ENCODE measurements around the gene FOCAD. TPM values are rescaled to one million over a fixed set of nuclear protein-coding genes. Genes with fewer than 3 reads are reported as not detected.
A peak's percentile ranks its signal among the peaks of the same experiment; 100 is the strongest.

The FOCAD gene
- total RNA-seq, 6 experiments from 2014 or later, result 31.8 to 46.7 (median 39.2) TPM

DNA sequence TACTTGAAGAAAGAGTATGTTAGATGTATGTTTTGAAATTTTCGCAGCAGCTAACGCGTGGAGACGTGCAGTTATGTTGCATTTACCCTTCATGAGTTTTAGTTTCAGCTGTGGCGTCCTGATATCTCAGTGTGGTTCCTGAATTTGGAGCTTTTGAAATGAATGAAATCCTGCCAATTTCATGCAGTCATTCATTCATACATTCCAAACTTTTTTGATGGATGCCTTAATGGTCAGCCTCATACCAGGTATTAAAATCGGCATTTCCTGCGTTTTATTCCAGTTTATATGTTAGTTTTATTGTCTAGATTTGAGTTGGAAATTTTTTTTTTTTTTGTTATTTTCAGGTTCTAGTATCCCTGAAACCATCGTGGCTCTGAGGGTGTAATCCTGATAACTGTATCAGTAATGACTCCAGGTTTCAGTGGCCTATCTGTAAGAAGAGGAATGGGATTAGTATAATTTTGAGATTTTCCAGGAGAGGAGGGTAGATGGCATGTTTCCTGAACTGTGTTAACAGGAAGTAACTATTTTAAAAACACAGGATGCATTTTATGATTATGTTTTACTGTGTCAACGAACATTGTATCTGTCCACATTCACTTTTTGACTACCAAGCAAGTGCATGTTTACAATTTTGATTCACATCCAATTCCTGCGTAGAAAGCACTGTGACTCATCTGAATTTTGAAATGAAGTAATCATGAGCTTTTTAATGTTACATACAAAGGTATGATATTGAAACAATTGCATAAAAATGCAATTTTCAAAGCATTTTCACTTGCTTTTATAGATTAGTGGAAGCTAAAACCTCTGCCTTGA, 1.0 kb downstream of the FOCAD start:
- Mint-ChIP-seq H3K36me3 (ENCODE audit: low read depth) (no peaks in the 10 kb centered on the region), H3K27me3 (ENCODE audit: insufficient read depth) (0 out of 2 replicates have a peak, but pooled peaks cover 2% of the 10 kb centered on the region), H3K27ac (peak overlapping the region; percentile 95), H3K9me3 (no peaks in the 10 kb centered on the region), H3K4me3 (peak overlapping the region; percentile 92), H3K4me1 (ENCODE audit: low read depth) (peaks cover 11% of the 10 kb centered on the region)
- TF ChIP-seq, protein P1, sequence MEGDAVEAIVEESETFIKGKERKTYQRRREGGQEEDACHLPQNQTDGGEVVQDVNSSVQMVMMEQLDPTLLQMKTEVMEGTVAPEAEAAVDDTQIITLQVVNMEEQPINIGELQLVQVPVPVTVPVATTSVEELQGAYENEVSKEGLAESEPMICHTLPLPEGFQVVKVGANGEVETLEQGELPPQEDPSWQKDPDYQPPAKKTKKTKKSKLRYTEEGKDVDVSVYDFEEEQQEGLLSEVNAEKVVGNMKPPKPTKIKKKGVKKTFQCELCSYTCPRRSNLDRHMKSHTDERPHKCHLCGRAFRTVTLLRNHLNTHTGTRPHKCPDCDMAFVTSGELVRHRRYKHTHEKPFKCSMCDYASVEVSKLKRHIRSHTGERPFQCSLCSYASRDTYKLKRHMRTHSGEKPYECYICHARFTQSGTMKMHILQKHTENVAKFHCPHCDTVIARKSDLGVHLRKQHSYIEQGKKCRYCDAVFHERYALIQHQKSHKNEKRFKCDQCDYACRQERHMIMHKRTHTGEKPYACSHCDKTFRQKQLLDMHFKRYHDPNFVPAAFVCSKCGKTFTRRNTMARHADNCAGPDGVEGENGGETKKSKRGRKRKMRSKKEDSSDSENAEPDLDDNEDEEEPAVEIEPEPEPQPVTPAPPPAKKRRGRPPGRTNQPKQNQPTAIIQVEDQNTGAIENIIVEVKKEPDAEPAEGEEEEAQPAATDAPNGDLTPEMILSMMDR (IDR thresholded peaks at IDR 0.05), result no peak
- DNase-seq, result peak; percentile 71

DNA sequence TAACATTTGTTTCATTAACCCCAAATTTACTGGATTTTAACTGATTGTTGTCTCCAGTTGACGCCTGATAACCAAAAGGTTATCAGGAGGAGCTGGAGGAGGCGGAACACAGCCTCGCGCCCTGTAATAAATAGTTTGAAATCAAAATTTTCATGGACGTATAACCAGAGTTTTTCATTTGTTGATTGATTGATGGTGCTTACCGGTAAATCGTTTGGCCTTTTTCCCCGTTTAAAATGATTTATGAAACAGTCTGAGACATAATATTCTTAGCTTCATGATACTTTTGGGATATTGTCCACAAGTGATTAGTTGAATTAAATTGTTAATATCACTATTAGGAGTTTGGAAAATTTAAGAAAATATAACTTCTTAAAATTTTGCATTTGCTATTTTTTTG, 1.7 kb downstream of the FOCAD start:
- TF ChIP-seq, protein P1 (IDR thresholded peaks at IDR 0.05), result no peak
- no peaks in the 10 kb centered on the region for H3K9me3 Mint-ChIP-seq
- H3K27ac Mint-ChIP-seq, result peak overlapping the region; percentile 95; the same call in 1 of the 2 replicates
- 0 out of 2 replicates have a peak, but pooled peaks cover 2% of the 10 kb centered on the region for H3K27me3 Mint-ChIP-seq (ENCODE audit: insufficient read depth)
- H3K4me1 Mint-ChIP-seq (ENCODE audit: low read depth), result peaks cover 11% of the 10 kb centered on the region
- H3K4me3 Mint-ChIP-seq, result peak overlapping the region; percentile 92
- H3K36me3 Mint-ChIP-seq (ENCODE audit: low read depth), result no peaks in the 10 kb centered on the region
- no peak for DNase-seq

DNA sequence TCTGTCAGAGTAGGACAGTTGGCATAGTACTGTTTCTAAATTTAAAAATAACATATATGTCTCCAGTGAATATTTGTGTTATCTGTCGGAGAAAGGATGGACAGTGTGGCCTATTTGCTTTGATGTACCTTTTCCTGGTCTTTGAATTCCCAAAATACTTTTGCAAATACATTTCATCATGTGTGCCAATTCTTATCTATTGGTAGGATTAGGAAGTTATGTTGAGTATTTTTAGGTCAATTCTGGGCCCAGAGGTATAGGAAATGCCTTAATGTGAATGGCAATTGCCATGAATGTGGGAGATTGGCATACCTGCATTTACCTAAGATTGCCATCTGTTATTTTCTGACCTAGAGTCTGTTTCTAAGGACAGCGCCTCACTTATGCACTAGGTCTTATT, 5.8 kb downstream of the FOCAD start:
- TF ChIP-seq, protein P1 (IDR thresholded peaks at IDR 0.05), result no peak
- H3K27me3 Mint-ChIP-seq (ENCODE audit: insufficient read depth), result no peaks in the 10 kb centered on the region
- no peak overlapping the region for H3K4me3 Mint-ChIP-seq
- DNase-seq, result no peak
- no peaks in the 10 kb centered on the region for H3K9me3 Mint-ChIP-seq
- no peak overlapping the region for H3K27ac Mint-ChIP-seq
- H3K36me3 Mint-ChIP-seq (ENCODE audit: low read depth), result peaks cover 6% of the 10 kb centered on the region; the same call in 1 of the 2 replicates
- H3K4me1 Mint-ChIP-seq (ENCODE audit: low read depth), result peaks cover 15% of the 10 kb centered on the region

DNA sequence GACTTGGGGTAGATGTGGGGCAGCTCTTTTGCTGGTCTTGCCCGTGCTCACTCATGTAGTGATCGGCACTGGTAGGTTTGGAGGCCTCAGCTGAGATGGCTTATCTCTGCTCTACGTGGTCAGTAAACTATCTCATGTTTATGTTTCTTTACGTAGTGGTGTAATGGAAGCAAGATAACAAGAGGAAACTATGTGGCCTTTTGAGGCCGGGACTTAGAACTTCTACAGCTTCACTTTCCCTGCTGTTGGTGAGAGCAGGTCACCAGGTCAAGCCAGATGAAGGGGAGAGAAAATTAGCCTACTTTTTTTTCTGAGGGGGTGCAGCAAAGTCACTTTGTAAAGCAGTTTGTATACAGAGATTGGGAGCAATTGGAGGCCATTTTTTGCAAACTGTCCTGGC, 8.5 kb downstream of the FOCAD start:
- H3K4me1 Mint-ChIP-seq (ENCODE audit: low read depth), result peaks cover 15% of the 10 kb centered on the region
- H3K9me3 Mint-ChIP-seq, result no peaks in the 10 kb centered on the region
- no peak for DNase-seq
- no peaks in the 10 kb centered on the region for H3K27me3 Mint-ChIP-seq (ENCODE audit: insufficient read depth)
- H3K36me3 Mint-ChIP-seq (ENCODE audit: low read depth), result peaks cover 6% of the 10 kb centered on the region; the same call in 1 of the 2 replicates
- no peak overlapping the region for H3K4me3 Mint-ChIP-seq
- H3K27ac Mint-ChIP-seq, result no peak overlapping the region; the same call in 1 of the 2 replicates
- TF ChIP-seq, protein P1 (IDR thresholded peaks at IDR 0.05), result no peak

DNA sequence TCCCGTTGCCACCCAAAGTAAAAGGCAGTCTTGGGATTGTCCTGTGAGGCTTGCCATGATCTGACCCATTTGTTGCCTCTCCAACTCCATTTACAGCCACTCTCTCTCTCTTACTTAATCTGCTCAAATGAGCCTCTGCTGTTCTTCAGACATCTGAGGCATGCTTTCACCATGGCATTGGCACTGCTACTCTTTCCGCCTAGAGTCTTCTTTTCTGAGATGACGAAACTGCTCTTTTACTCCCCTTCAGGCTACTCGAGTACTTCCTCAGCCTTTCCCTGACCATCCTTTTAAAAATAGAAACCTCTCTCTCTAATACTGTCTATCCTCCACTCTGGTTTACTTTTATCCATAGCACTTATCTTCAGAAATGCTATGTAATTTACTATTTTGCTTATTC, 9.0 kb downstream of the FOCAD start:
- Mint-ChIP-seq H3K36me3 (ENCODE audit: low read depth) (peaks cover 6% of the 10 kb centered on the region; the same call in 1 of the 2 replicates), H3K4me3 (no peak overlapping the region), H3K9me3 (no peaks in the 10 kb centered on the region), H3K27me3 (ENCODE audit: insufficient read depth) (no peaks in the 10 kb centered on the region), H3K4me1 (ENCODE audit: low read depth) (peaks cover 15% of the 10 kb centered on the region), H3K27ac (no peak overlapping the region)
- TF ChIP-seq, protein P1 (IDR thresholded peaks at IDR 0.05), result no peak
- no peak for DNase-seq

Data from HFFc6 (cell line).